T-helper 17 cell (primary cell): Measurements from ENCODE around the gene MAN2A1. TPM values are rescaled to one million over a fixed set of nuclear protein-coding genes. Genes with fewer than 3 reads are reported as not detected.

Experiments used
- ATAC-seq: fragments of 150-1000 bp; cut with Tn5 transposase; 2 replicates; pipeline ENCODE4 v1.10.0; 2021; ENCODE audit warnings: mild to moderate bottlenecking, moderate library complexity
- DNase-seq, 3 donors: peaks; one replicate each; pipeline versions ENCODE4 v3.0.0 to v3.0.0-alpha.2; 2020 to 2021
- H3K9me3 ChIP-seq: one replicate; pipeline ENCODE4 v1.7.0; 2013; ENCODE audit warnings: low read length, mild to moderate bottlenecking; ENCODE audit not compliant: control insufficient read depth, poor library complexity, severe bottlenecking
- H3K27ac Mint-ChIP-seq: one replicate; pipeline ENCODE4 v1.8.0; 2022; ENCODE audit warnings: mild to moderate bottlenecking, moderate library complexity, mixed read lengths
- H3K27me3 Mint-ChIP-seq: one replicate; pipeline ENCODE4 v1.8.0; 2022; ENCODE audit warnings: mixed read lengths
- H3K36me3 Mint-ChIP-seq: one replicate; pipeline ENCODE4 v1.8.0; 2022; ENCODE audit warnings: low read depth, mixed read lengths
- H3K4me1 Mint-ChIP-seq: one replicate; pipeline ENCODE4 v1.8.0; 2022; ENCODE audit warnings: mild to moderate bottlenecking, mixed read lengths
- H3K4me3 Mint-ChIP-seq: one replicate; pipeline ENCODE4 v1.8.0; 2022; ENCODE audit warnings: mild to moderate bottlenecking, moderate library complexity, mixed read lengths
- total RNA-seq, 4 donors: library from RNA in 2 of 4; stranded (reverse) in 2 of 4; gene quantifications; one replicate each; pipeline ENCODE4 v1.2.3 and lab custom pipeline; 2022 to 2026

The MAN2A1 gene
- total RNA-seq, 2 donors from 2014 or later: 51.6 to 53.3 TPM

DNA sequence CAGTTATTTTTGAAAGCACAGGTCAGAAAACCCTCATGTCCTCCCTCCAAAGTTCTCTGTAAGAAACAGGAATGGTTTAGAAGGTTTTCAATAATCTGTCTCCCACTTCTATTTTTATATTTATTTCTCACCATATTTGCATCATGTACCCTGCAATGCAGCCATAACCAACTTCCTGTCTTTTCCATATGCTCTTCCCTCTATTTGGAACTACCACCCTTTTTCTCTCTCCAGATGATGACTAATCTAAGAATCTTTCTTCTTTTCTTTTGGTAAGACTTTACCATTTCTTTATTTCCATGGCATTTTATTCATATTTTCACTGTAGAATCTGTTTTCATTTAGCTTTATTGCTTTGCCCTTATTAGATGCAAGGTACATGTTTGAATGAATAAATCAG is 33.9 kb downstream of the MAN2A1 start:
- no peak for ATAC-seq
- no peaks in the 10 kb centered on the region for H3K9me3 ChIP-seq
- H3K27me3 Mint-ChIP-seq: no peaks in the 10 kb centered on the region
- H3K4me1 Mint-ChIP-seq: peaks cover 23% of the 10 kb centered on the region
- no peak overlapping the region for H3K4me3 Mint-ChIP-seq
- no peak for DNase-seq
- no peak overlapping the region for H3K27ac Mint-ChIP-seq
- H3K36me3 Mint-ChIP-seq: peaks cover 6% of the 10 kb centered on the region

DNA sequence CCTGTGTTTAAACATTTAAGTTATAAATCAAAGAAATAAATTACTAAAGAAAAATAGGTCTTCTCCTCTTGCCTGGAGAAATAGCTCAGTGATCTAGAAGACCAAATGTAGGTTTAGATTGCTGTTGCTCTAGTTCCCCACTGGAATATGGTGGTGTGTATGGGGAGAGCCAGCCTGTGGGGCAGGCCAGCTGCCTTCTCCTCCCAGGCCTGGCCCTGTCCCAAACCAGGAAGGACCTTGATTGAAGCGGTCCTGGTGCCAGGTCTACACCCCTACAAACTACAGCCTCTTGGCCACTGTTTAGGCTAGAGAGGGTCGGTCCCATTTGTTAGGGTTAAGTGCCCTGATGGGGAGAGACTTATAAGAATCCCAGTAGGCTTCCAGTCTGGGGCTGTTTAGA is 35.4 kb downstream of the MAN2A1 start:
- Mint-ChIP-seq H3K4me3 (no peak overlapping the region), H3K27ac (no peak overlapping the region), H3K4me1 (peaks cover 22% of the 10 kb centered on the region), H3K27me3 (no peaks in the 10 kb centered on the region), H3K36me3 (peaks cover 5% of the 10 kb centered on the region)
- no peak for DNase-seq
- H3K9me3 ChIP-seq: no peaks in the 10 kb centered on the region
- ATAC-seq: no peak

DNA sequence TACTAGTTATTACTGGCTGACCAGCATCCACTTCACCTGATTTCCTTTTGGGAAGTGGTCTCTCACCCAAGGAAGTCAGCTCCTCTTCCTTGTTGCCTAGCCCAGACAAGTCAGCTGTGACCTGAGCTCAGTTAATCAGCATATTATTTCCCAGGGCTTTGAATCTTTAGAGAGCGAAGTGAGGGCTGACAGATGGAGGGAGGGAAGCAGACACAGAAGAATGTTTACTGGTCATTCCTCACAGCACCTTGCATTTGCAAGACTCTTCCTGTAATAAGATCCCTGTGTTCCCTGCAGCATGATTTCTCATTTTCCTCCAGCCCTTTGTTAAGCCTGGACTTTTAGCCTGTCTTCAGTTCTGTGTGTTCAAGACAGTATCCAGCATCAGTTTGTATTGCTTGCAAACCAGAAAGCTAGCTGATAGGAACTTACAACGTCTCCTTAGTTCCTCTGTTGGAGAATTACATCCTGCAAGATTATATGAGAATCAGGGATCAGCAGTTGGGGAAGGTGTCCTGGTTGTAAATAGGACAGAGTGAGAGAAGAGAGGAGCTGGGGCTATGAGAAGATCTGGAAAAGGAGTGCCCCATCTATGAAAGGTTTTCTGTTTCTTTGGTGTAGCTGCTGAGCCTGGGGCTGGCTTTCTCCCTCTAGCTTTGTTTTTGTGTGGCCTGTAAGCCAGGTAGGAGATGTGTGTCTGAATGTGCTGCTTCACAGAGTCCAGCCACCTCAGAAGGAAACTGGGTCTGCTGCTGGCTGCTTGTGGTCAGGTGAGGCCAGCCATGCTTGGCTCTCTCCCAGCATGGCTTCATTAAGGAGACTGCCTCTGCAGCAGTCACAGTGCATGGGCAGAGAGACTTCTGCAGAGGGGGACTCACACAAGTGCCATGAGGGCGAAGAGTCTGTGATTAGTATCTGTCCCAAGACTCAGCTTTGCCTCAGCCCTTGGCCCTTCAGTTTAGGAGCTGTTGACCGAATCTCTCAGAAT is 50.3 kb downstream of the MAN2A1 start:
- no peak for DNase-seq
- Mint-ChIP-seq H3K27ac (no peak overlapping the region), H3K27me3 (no peaks in the 10 kb centered on the region), H3K4me3 (no peak overlapping the region), H3K36me3 (peaks cover 7% of the 10 kb centered on the region), H3K4me1 (peaks cover 22% of the 10 kb centered on the region)
- H3K9me3 ChIP-seq: no peaks in the 10 kb centered on the region
- ATAC-seq: peak; percentile 18

DNA sequence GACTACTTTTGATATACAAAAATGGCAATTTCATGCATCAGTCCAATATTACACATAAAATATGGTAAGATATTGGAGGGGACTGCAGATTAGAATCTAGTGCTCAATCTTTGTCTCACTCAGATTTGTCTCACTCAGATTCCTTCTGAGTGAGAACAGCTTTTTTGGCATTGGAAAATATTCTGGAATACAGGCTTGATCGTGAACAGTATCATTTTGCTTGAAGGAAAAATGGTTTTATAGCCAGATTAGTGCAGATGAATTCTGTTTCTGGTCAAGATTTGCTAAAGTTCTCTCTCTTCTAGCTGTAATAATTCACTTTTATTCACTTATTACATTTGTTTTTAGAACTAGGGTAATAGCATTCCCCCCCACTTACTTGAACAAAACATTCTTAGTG is 51.2 kb downstream of the MAN2A1 start:
- no peak overlapping the region for H3K27ac Mint-ChIP-seq
- H3K4me3 Mint-ChIP-seq: no peak overlapping the region
- peaks cover 22% of the 10 kb centered on the region for H3K4me1 Mint-ChIP-seq
- no peak for ATAC-seq
- DNase-seq: no peak
- H3K27me3 Mint-ChIP-seq: no peaks in the 10 kb centered on the region
- H3K9me3 ChIP-seq: no peaks in the 10 kb centered on the region
- peaks cover 7% of the 10 kb centered on the region for H3K36me3 Mint-ChIP-seq

DNA sequence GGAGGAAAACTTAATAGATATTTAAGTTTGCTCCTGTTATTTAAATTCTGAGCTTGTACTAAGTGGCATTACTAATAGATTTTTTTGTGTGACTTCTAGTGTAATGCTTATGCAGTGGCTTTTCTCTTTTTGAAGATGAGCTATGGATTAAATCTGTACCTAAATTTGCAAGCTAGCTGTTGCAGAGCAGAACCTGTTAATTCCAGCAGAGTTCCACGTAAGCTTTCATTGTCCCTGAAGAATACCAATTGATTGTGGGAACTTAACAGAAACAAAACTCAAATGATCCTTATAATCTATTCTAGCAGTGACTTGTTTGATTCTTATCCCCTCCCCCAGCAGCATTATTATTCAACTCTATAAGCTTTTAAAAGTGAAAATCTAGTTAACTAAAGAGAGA is 51.7 kb downstream of the MAN2A1 start:
- H3K27me3 Mint-ChIP-seq: no peaks in the 10 kb centered on the region
- no peak overlapping the region for H3K27ac Mint-ChIP-seq
- no peaks in the 10 kb centered on the region for H3K9me3 ChIP-seq
- H3K4me3 Mint-ChIP-seq: no peak overlapping the region
- DNase-seq: no peak
- ATAC-seq: no peak
- H3K4me1 Mint-ChIP-seq: peaks cover 22% of the 10 kb centered on the region
- H3K36me3 Mint-ChIP-seq: peaks cover 7% of the 10 kb centered on the region

DNA sequence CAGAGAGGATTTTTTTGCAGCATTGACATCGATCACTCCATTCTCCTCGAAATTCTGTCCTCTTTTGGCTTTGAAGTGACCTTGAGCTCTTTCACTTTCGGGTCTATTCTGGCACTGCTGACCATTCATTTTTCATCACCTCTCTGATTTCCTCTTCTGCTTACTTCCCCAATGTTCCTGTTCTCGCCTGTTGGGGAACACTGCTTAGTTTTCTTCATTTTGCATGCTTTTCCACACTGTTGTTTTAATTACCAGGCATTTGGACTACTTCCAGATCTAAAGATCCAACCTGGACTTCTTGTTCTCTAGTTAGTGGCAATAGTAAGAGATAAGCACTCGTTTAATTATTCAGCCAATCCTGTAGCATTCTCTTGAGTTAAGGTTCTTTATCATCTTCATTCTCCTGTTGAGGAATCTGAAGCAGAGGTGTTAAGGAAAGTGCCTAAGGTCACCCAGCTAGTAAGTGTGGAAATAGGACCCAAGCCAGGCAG is 53.4 kb downstream of the MAN2A1 start:
- Mint-ChIP-seq H3K27ac (no peak overlapping the region), H3K36me3 (peaks cover 7% of the 10 kb centered on the region), H3K27me3 (no peaks in the 10 kb centered on the region), H3K4me3 (no peak overlapping the region), H3K4me1 (peaks cover 14% of the 10 kb centered on the region)
- DNase-seq (no peak), ATAC-seq (no peak)
- H3K9me3 ChIP-seq: no peaks in the 10 kb centered on the region

DNA sequence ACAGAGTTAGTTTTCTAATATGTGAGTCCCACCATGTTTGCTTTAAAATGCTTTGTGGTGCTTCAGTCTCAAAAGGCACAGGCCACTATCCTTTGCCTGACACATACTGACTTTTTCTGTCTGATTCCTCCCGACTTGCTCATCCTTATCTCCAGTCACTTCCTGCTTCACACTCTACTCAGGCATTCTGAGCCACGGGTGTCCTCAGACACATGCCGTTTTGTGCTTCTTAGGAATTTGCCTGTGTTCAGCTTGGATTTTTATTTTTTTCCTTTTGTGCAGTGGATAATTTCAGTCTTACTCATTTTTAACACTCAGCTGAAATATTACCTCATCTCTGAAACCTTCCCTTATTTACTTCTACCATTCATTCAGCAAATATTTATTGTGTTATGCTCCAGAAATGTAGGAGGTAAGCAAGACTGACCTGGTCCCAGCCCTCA is 54.1 kb downstream of the MAN2A1 start:
- H3K27ac Mint-ChIP-seq: no peak overlapping the region
- H3K27me3 Mint-ChIP-seq: no peaks in the 10 kb centered on the region

DNA sequence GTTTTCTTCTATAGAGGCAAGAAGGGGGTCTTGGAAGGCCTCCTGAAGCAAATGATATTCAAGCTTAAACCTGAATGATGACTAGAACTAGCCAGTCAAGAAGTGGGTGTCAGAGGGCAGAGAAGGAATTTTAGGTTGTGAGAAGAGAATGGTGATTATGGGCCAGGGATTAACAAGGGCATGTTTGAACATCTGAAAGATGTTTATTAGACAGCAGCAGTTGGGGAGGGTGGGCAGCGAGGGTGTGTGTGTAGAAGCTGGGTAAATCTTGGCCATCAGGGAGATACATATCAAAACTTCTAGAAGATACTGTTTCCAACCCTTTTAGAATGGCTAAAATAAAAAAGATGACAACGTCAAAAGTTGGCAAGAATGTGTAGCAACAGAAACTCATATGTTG is 54.5 kb downstream of the MAN2A1 start:
- Mint-ChIP-seq H3K27me3 (no peaks in the 10 kb centered on the region), H3K36me3 (peaks cover 7% of the 10 kb centered on the region), H3K27ac (no peak overlapping the region), H3K4me3 (no peak overlapping the region), H3K4me1 (peaks cover 17% of the 10 kb centered on the region)
- DNase-seq (no peak), ATAC-seq (no peak)
- no peaks in the 10 kb centered on the region for H3K9me3 ChIP-seq

More for the DNA sequence above, 54.1 kb downstream of the MAN2A1 start:
- H3K9me3 ChIP-seq: no peaks in the 10 kb centered on the region
- no peak overlapping the region for H3K4me3 Mint-ChIP-seq
- no peak for ATAC-seq
- H3K36me3 Mint-ChIP-seq: peaks cover 7% of the 10 kb centered on the region
- no peak for DNase-seq
- peaks cover 18% of the 10 kb centered on the region for H3K4me1 Mint-ChIP-seq

DNA sequence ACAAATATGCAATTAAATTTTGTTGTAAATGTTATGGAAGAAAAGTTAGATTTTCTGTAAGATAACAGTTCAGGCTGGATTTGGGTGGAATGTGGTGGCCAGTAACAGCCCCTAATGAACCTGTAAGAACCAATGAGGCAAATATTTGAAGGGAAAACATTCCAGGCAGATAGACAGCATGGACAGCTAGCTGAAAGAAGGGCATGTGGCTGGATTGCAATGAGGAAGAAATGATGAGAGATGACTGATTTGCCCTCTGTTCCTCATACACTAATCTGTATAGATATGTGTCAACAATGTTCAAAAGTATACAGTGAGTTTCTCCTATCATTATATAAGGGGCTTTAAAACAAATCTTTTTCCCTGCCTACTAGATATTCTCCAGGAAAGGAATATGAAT is 58.8 kb downstream of the MAN2A1 start:
- Mint-ChIP-seq H3K4me3 (no peak overlapping the region), H3K36me3 (peaks cover 8% of the 10 kb centered on the region), H3K4me1 (peaks cover 22% of the 10 kb centered on the region), H3K27me3 (no peaks in the 10 kb centered on the region), H3K27ac (no peak overlapping the region)
- no peaks in the 10 kb centered on the region for H3K9me3 ChIP-seq
- DNase-seq (no peak), ATAC-seq (no peak)

DNA sequence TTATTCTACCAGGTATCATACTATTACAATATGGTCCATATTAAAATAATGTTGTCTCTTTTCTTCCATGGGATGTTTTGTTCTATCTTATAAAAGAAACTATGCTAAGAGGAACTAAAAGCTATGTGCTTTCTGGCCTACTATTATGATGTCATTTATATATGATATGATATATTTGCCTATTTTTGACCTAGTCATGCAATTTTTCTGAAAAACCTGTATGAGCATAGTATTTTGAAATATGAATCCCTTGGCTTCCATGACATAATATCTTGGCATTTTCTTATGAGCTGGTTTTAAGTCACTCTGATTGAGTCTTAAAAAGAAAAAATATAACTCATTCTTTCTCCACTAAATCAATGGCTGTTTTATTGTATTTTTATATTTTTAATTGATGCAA is 60.7 kb downstream of the MAN2A1 start:
- peaks cover 19% of the 10 kb centered on the region for H3K4me1 Mint-ChIP-seq
- no peak overlapping the region for H3K27ac Mint-ChIP-seq
- no peak for DNase-seq
- no peaks in the 10 kb centered on the region for H3K27me3 Mint-ChIP-seq
- ATAC-seq: no peak
- H3K4me3 Mint-ChIP-seq: no peak overlapping the region
- peaks cover 5% of the 10 kb centered on the region for H3K36me3 Mint-ChIP-seq
- no peaks in the 10 kb centered on the region for H3K9me3 ChIP-seq

DNA sequence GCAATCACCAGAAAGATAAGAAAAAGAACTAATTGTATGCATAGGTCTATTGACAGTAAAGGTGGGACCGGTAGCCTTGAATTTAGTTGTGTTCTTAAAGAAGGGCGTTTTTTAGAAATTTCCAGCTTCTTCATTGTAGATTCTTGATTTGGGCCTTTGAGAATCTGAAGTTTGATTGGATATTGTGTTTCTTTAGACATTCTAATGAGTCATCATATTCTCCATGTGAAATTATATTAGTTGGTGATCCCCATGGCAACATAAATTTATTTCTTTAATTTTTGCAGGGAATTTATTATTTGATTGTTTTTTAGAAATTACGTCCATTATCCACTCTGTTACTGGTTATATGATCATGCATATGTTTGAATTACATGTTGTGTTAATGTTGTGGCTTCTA is 63.6 kb downstream of the MAN2A1 start:
- H3K4me1 Mint-ChIP-seq: peaks cover 19% of the 10 kb centered on the region
- H3K36me3 Mint-ChIP-seq: peaks cover 13% of the 10 kb centered on the region

DNA sequence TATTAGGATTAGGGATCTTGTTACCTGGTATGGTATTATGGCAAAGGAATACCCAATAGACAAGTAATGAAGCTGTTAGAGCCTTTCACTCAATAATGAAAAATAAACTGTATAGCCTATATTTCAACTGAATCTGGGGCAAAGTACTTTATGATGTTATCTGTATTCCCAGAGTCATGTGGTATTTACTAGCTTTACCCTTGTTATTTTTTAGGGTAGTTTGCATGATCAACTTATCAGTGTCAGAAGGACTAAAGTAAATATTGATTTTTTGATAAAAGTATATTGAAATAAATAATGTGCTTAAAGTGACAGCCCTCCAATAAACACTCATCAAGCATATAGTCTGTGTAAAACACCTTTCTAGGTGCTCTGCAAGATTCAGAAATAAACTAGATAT is 64.6 kb downstream of the MAN2A1 start:
- Mint-ChIP-seq H3K4me1 (peaks cover 19% of the 10 kb centered on the region), H3K27me3 (no peaks in the 10 kb centered on the region), H3K36me3 (peaks cover 13% of the 10 kb centered on the region), H3K4me3 (no peak overlapping the region), H3K27ac (no peak overlapping the region)
- H3K9me3 ChIP-seq: no peaks in the 10 kb centered on the region
- DNase-seq (no peak), ATAC-seq (no peak)

More for the DNA sequence above, 63.6 kb downstream of the MAN2A1 start:
- ATAC-seq: no peak
- Mint-ChIP-seq H3K27me3 (no peaks in the 10 kb centered on the region), H3K4me3 (no peak overlapping the region), H3K27ac (no peak overlapping the region)
- no peaks in the 10 kb centered on the region for H3K9me3 ChIP-seq
- no peak for DNase-seq

DNA sequence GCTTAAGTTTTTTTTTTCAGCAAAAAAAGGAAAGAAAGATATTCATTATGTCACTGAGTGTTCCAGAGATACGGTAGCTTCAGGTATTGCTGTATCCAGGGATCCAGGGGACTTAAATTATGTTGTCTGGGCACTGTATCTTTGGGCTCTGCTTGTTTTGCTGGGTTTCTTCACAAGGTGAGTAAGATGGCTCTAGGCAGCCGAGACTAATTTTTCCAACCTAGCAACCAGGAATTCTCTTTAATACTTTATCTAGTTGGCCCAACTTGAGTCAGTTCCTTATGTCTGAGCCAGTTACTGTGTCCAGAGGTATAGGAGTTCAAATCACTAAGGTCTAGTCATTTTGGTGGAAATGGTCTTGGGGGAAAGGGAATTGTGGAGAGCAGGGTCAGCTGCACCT is 66.0 kb downstream of the MAN2A1 start:
- no peak for DNase-seq
- H3K9me3 ChIP-seq: no peaks in the 10 kb centered on the region
- Mint-ChIP-seq H3K27ac (no peak overlapping the region), H3K27me3 (no peaks in the 10 kb centered on the region), H3K36me3 (peaks cover 18% of the 10 kb centered on the region), H3K4me1 (peaks cover 15% of the 10 kb centered on the region), H3K4me3 (no peak overlapping the region)
- no peak for ATAC-seq
